ENCODE results near the gene UBR1. TPM values are rescaled to one million over a fixed set of nuclear protein-coding genes. Genes with fewer than 3 reads are reported as not detected.

UBR1 gene
- polyA plus RNA-seq, 1 donor (not counting 4 experiments of a cell fraction or from before 2014, with no cell fraction given), result 17.4 TPM

DNA sequence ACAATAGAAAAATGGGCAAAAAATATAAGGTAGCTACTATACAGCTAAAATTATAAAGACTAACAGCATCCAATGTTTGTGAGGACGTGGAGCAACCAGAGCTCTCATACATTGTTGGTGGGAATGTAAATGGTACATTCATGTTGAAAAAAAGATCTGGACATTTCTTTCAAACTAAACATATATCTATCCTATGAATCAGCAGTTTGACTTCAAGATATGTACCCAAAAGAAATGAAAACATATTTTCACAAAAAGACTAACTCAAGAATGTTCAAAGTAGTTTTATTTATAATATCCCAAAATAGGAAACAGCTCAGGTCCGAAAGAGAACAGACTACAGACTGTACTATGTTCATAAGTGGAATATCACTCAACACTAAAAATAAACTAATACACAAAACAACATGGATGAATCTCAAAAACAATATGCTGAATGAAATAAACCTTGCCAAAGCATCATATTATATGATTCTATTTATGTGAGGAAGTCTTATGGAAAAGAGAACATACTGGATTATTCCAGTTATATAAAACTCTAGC, 176.5 kb downstream of the UBR1 start:
- H3K9me1 ChIP-seq (ENCODE audit: control insufficient read depth, extremely low read depth, insufficient read depth, low read length), result no peaks in the 10 kb centered on the region
- H3K27ac ChIP-seq (ENCODE audit: control insufficient read depth, insufficient read depth, low read length), result no peak overlapping the region
- no peaks in the 10 kb centered on the region for H4K20me1 ChIP-seq (ENCODE audit: control insufficient read depth, extremely low read depth, insufficient read depth, low read length)
- H3K4me3 ChIP-seq (ENCODE audit: control insufficient read depth in 2 of 3, extremely low read depth in 1 of 3, insufficient read depth in 2 of 3, low read depth in 1 of 3, low read length in 3 of 3), result no peak overlapping the region
- FAIRE-seq, result no peak
- H3K79me2 ChIP-seq (ENCODE audit: control insufficient read depth, insufficient read depth, low read length), result no peaks in the 10 kb centered on the region
- peaks cover 6% of the 10 kb centered on the region for H3K4me1 ChIP-seq (ENCODE audit: control insufficient read depth, extremely low read depth, insufficient read depth, low read length)
- dilution Hi-C loops (cut with MboI; ENCODE audit: extremely low pct_ligation_motif_present, low sequenced_read_pairs), result no loop called here
- no peaks in the 10 kb centered on the region for H3K36me3 ChIP-seq (ENCODE audit: control insufficient read depth in 2 of 2, extremely low read depth in 1 of 2, insufficient read depth in 2 of 2, low read length in 2 of 2)
- no peak for TF ChIP-seq EZH2 (IDR thresholded peaks at IDR 0.05; ENCODE audit: low read length)
- TF ChIP-seq, protein P1, sequence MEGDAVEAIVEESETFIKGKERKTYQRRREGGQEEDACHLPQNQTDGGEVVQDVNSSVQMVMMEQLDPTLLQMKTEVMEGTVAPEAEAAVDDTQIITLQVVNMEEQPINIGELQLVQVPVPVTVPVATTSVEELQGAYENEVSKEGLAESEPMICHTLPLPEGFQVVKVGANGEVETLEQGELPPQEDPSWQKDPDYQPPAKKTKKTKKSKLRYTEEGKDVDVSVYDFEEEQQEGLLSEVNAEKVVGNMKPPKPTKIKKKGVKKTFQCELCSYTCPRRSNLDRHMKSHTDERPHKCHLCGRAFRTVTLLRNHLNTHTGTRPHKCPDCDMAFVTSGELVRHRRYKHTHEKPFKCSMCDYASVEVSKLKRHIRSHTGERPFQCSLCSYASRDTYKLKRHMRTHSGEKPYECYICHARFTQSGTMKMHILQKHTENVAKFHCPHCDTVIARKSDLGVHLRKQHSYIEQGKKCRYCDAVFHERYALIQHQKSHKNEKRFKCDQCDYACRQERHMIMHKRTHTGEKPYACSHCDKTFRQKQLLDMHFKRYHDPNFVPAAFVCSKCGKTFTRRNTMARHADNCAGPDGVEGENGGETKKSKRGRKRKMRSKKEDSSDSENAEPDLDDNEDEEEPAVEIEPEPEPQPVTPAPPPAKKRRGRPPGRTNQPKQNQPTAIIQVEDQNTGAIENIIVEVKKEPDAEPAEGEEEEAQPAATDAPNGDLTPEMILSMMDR (optimal IDR thresholded peaks at IDR 0.05 in 1 of 3, IDR thresholded peaks at IDR 0.05 in 1 of 3, conservative IDR thresholded peaks at IDR 0.05 in 1 of 3; ENCODE audit: extremely low read depth in 1 of 3, insufficient read depth in 2 of 3, low read length in 3 of 3), result no peak
- no peak overlapping the region for H3K9ac ChIP-seq (ENCODE audit: control insufficient read depth, extremely low read depth, insufficient read depth, low read length)
- H3K4me2 ChIP-seq (ENCODE audit: control insufficient read depth, extremely low read depth, insufficient read depth, low read depth, low read length), result no peak overlapping the region
- H3K27me3 ChIP-seq (ENCODE audit: control insufficient read depth, extremely low read depth, insufficient read depth, low read length), result no peaks in the 10 kb centered on the region
- H2AFZ ChIP-seq (ENCODE audit: control insufficient read depth, low read length), result no peak overlapping the region
- H3K9me3 ChIP-seq (ENCODE audit: control insufficient read depth, low read depth, low read length), result peaks cover 2% of the 10 kb centered on the region
- DNase-seq (ENCODE audit: low read depth, low spot score), result no peak

GRCh38 chr15:42921342-42921731, 184.5 kb downstream of the UBR1 start:
- dilution Hi-C loops (cut with MboI; ENCODE audit: extremely low pct_ligation_motif_present, low sequenced_read_pairs), result no loop called here
- peak; percentile 13 for FAIRE-seq
- DNase-seq (ENCODE audit: low read depth, low spot score), result no peak

More at GRCh38 chr15:42921342-42921731, 184.5 kb downstream of the UBR1 start:
- peak overlapping the region; percentile 59 for H3K27ac ChIP-seq (ENCODE audit: control insufficient read depth, insufficient read depth, low read length)
- TF ChIP-seq, protein P1 (optimal IDR thresholded peaks at IDR 0.05 in 1 of 3, IDR thresholded peaks at IDR 0.05 in 1 of 3, conservative IDR thresholded peaks at IDR 0.05 in 1 of 3; ENCODE audit: extremely low read depth in 1 of 3, insufficient read depth in 2 of 3, low read length in 3 of 3), result no peak
- no peak for TF ChIP-seq EZH2 (IDR thresholded peaks at IDR 0.05; ENCODE audit: low read length)
- peaks cover 22% of the 10 kb centered on the region for H3K4me1 ChIP-seq (ENCODE audit: control insufficient read depth, extremely low read depth, insufficient read depth, low read length)
- H3K9ac ChIP-seq (ENCODE audit: control insufficient read depth, extremely low read depth, insufficient read depth, low read length), result peak overlapping the region; percentile 61
- H3K79me2 ChIP-seq (ENCODE audit: control insufficient read depth, insufficient read depth, low read length), result peaks cover 25% of the 10 kb centered on the region
- peak overlapping the region; percentile 99 for H3K4me2 ChIP-seq (ENCODE audit: control insufficient read depth, extremely low read depth, insufficient read depth, low read depth, low read length)
- H3K27me3 ChIP-seq (ENCODE audit: control insufficient read depth, extremely low read depth, insufficient read depth, low read length), result no peaks in the 10 kb centered on the region
- no peaks in the 10 kb centered on the region for H3K9me1 ChIP-seq (ENCODE audit: control insufficient read depth, extremely low read depth, insufficient read depth, low read length)
- H2AFZ ChIP-seq (ENCODE audit: control insufficient read depth, low read length), result peak overlapping the region; percentile 99
- peaks cover under 1 to 2% of the 10 kb centered on the region in 2 experiments for H3K36me3 ChIP-seq (ENCODE audit: control insufficient read depth in 2 of 2, extremely low read depth in 1 of 2, insufficient read depth in 2 of 2, low read length in 2 of 2)
- no peaks in the 10 kb centered on the region for H3K9me3 ChIP-seq (ENCODE audit: control insufficient read depth, low read depth, low read length)
- peak overlapping the region; percentile 15 to 96 (median 65) for H3K4me3 ChIP-seq (ENCODE audit: control insufficient read depth in 2 of 3, extremely low read depth in 1 of 3, insufficient read depth in 2 of 3, low read depth in 1 of 3, low read length in 3 of 3)
- H4K20me1 ChIP-seq (ENCODE audit: control insufficient read depth, extremely low read depth, insufficient read depth, low read length), result no peaks in the 10 kb centered on the region

Data from keratinocyte (primary cell).